ENCODE data around the gene SLC18A3.

SLC18A3 gene

GRCh38 chr10:49609283-49610113 lies 612 bp upstream of the SLC18A3 start:
- in situ Hi-C loops (cut with HindIII; ENCODE audit: low pct_ligation_motif_present, low pct_unique_long_range_greater_than_20kb, low sequenced_read_pairs): no loop called here
- DNase-seq: no peak

GRCh38 chr10:49610458-49611165 lies 502 bp downstream of the SLC18A3 start:
- no peak for DNase-seq
- in situ Hi-C loops (cut with HindIII; ENCODE audit: low pct_ligation_motif_present, low pct_unique_long_range_greater_than_20kb, low sequenced_read_pairs): no loop called here

- DNase-seq: no peak
- in situ Hi-C loops (cut with HindIII; ENCODE audit: low pct_ligation_motif_present, low pct_unique_long_range_greater_than_20kb, low sequenced_read_pairs): no loop called here
These were observed 1.2 kb downstream of the SLC18A3 start for GRCh38 chr10:49611166-49611815.

- in situ Hi-C loops (cut with HindIII; ENCODE audit: low pct_ligation_motif_present, low pct_unique_long_range_greater_than_20kb, low sequenced_read_pairs): no loop called here
- DNase-seq: no peak
These were observed 1.9 kb downstream of the SLC18A3 start for GRCh38 chr10:49611816-49612512.

GRCh38 chr10:49612513-49613164 lies 2.5 kb downstream of the SLC18A3 start:
- peak; percentile 48 for DNase-seq
- in situ Hi-C loops (cut with HindIII; ENCODE audit: low pct_ligation_motif_present, low pct_unique_long_range_greater_than_20kb, low sequenced_read_pairs): no loop called here

GRCh38 chr10:49613165-49613881 lies 3.2 kb downstream of the SLC18A3 start:
- in situ Hi-C loops (cut with HindIII; ENCODE audit: low pct_ligation_motif_present, low pct_unique_long_range_greater_than_20kb, low sequenced_read_pairs): no loop called here
- DNase-seq: no peak

- in situ Hi-C loops (cut with HindIII; ENCODE audit: low pct_ligation_motif_present, low pct_unique_long_range_greater_than_20kb, low sequenced_read_pairs): no loop called here
- DNase-seq: no peak
These were observed 3.8 kb downstream of the SLC18A3 start, which contains the start of gene CHAT for GRCh38 chr10:49613882-49614241. TSS of gene CHAT (plus strand) at chr10:49614037. CDS start at chr10:49614190, 153 bp downstream.

GRCh38 chr10:49614242-49615198 lies 4.4 kb downstream of the SLC18A3 start:
- in situ Hi-C loops (cut with HindIII; ENCODE audit: low pct_ligation_motif_present, low pct_unique_long_range_greater_than_20kb, low sequenced_read_pairs): no loop called here
- DNase-seq: no peak

- no peak for DNase-seq
- in situ Hi-C loops (cut with HindIII; ENCODE audit: low pct_ligation_motif_present, low pct_unique_long_range_greater_than_20kb, low sequenced_read_pairs): no loop called here
These were observed 5.1 kb downstream of the SLC18A3 start for GRCh38 chr10:49615213-49615612.

GRCh38 chr10:49615721-49616120 lies 5.6 kb downstream of the SLC18A3 start:
- DNase-seq: no peak
- in situ Hi-C loops (cut with HindIII; ENCODE audit: low pct_ligation_motif_present, low pct_unique_long_range_greater_than_20kb, low sequenced_read_pairs): no loop called here

- DNase-seq: no peak
- in situ Hi-C loops (cut with HindIII; ENCODE audit: low pct_ligation_motif_present, low pct_unique_long_range_greater_than_20kb, low sequenced_read_pairs): no loop called here
These were observed 6.5 kb downstream of the SLC18A3 start for GRCh38 chr10:49616421-49617101.

- DNase-seq: no peak
- in situ Hi-C loops (cut with HindIII; ENCODE audit: low pct_ligation_motif_present, low pct_unique_long_range_greater_than_20kb, low sequenced_read_pairs): no loop called here
These were observed 7.3 kb downstream of the SLC18A3 start for GRCh38 chr10:49617121-49618020.

GRCh38 chr10:49618821-49619220 lies 8.7 kb downstream of the SLC18A3 start:
- in situ Hi-C loops (cut with HindIII; ENCODE audit: low pct_ligation_motif_present, low pct_unique_long_range_greater_than_20kb, low sequenced_read_pairs): no loop called here
- no peak for DNase-seq

- no peak for DNase-seq
- in situ Hi-C loops (cut with HindIII; ENCODE audit: low pct_ligation_motif_present, low pct_unique_long_range_greater_than_20kb, low sequenced_read_pairs): no loop called here
These were observed 9.5 kb downstream of the SLC18A3 start for GRCh38 chr10:49619613-49620012.

GRCh38 chr10:49620286-49620810 lies 10.2 kb downstream of the SLC18A3 start:
- in situ Hi-C loops (cut with HindIII; ENCODE audit: low pct_ligation_motif_present, low pct_unique_long_range_greater_than_20kb, low sequenced_read_pairs): no loop called here
- no peak for DNase-seq
